ENCODE measurements around the gene NTHL1. TPM values are rescaled to one million over a fixed set of nuclear protein-coding genes. Genes with fewer than 3 reads are reported as not detected.
A peak's percentile ranks its signal among the peaks of the same experiment; 100 is the strongest.

NTHL1 gene
- total and polyA plus RNA-seq, 2 of the 13 experiments (the other 11 are each of a cell fraction or from before 2014, with no cell fraction given) = 47.5 to 64.9 TPM

DNA sequence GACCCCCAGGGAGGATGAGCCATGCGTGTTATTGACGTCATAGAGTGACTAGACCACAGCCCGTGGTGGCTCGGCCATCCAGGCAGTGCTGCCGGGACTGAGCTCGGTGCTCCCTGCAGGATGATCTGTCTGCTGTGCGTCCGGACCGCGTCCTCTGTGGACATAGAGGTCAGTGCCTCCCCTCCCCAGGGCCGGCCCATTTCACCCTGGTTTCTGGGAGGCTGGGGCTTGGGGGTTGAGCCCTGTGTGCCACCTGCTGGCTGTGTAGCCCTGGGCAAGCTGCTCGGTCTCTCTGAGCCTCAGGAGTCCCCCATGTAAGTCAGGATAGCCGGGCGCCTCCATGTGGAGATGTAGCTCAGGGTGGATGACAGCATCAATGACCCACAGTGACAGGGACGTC, 8.4 kb upstream of the NTHL1 start (continued):
- TF ChIP-seq PRMT3 (CRISPR knock-in tag; IDR thresholded peaks at IDR 0.05; ENCODE audit: borderline replicate concordance, low read depth) (no peak), GABPB1 (CRISPR knock-in tag; IDR thresholded peaks at IDR 0.05) (peak; percentile 21; the same call in 1 of the 2 replicates), HNRNPL (IDR thresholded peaks at IDR 0.05; ENCODE audit: low read depth, low read length) (peak; percentile 61; the same call in 1 of the 2 replicates), TAF1 (CRISPR knock-in tag; IDR thresholded peaks at IDR 0.05) (no peak), ZNF333 (CRISPR knock-in tag; IDR thresholded peaks at IDR 0.05; ENCODE audit: borderline replicate concordance) (no peak), AGO1 (IDR thresholded peaks at IDR 0.05; ENCODE audit: low read depth, low read length, poor library complexity, severe bottlenecking) (peak; percentile 21), ZNF720 (CRISPR knock-in tag; IDR thresholded peaks at IDR 0.05) (no peak), ZNF263 (CRISPR knock-in tag; IDR thresholded peaks at IDR 0.05) (peak; percentile 41; the same call in 1 of the 2 replicates), PRDM10 (CRISPR knock-in tag; IDR thresholded peaks at IDR 0.05; ENCODE audit: low read depth) (no peak), ZNF605 (CRISPR knock-in tag; IDR thresholded peaks at IDR 0.05) (no peak), SOX13 (IDR thresholded peaks at IDR 0.05) (no peak), SOX13 (CRISPR knock-in tag; conservative IDR thresholded peaks at IDR 0.05 in 1 of 2, IDR thresholded peaks at IDR 0.05 in 1 of 2) (no peak), STAG1 (CRISPR knock-in tag; IDR thresholded peaks at IDR 0.05) (peak; percentile 77), ZNF570 (CRISPR knock-in tag; IDR thresholded peaks at IDR 0.05; ENCODE audit: borderline replicate concordance) (no peak), RAD21 (CRISPR knock-in tag; IDR thresholded peaks at IDR 0.05) (peak; percentile 84)
